ENCODE results near the gene SYNJ1. TPM values are rescaled to one million over a fixed set of nuclear protein-coding genes. Genes with fewer than 3 reads are reported as not detected.

Gene SYNJ1
- polyA plus RNA-seq, 3 donors, result 4.0 to 16.5 (median 8.1) TPM

GRCh38 chr21:32764186-32764585 lies 36.4 kb upstream of the SYNJ1 start:
- H3K4me3 ChIP-seq (replicated peaks in 1 of 3; ENCODE audit: low read depth in 2 of 3, low read length in 3 of 3), result no peak overlapping the region
- H3K36me3 ChIP-seq (replicated peaks in 1 of 2; ENCODE audit: control insufficient read depth in 1 of 2, insufficient read depth in 2 of 2, low read length in 2 of 2), result peaks cover 64 to 88% of the 10 kb centered on the region in 2 donors
- Mint-ChIP-seq H3K36me3 (peaks cover 70 to 88% of the 10 kb centered on the region in 2 donors), H3K4me3 (no peak overlapping the region), H3K9me3 (no peaks in the 10 kb centered on the region), H3K27me3 (ENCODE audit: low read depth in 3 of 3) (peaks cover 0 to 3% (median 0%) of the 10 kb centered on the region in 3 donors), H3K4me1 (peaks cover 27% of the 10 kb centered on the region), H3K27ac (no peak overlapping the region)
- WGBS (ENCODE audit: insufficient coverage), result no CpG with 5 or more reads among the region's 1 CpG
- TF ChIP-seq CTCF (IDR thresholded peaks at IDR 0.05), result no peak
- no peak for DNase-seq
- H2AFZ ChIP-seq (ENCODE audit: insufficient read depth, low read depth, low read length, poor library complexity, severe bottlenecking), result no peak overlapping the region
- H3K27me3 ChIP-seq (ENCODE audit: control insufficient read depth in 2 of 2, insufficient read depth in 2 of 2, low read length in 2 of 2), result no peaks in the 10 kb centered on the region
- H3K9ac ChIP-seq (ENCODE audit: insufficient read depth, low read length, poor library complexity, severe bottlenecking), result no peak overlapping the region
- H3K79me2 ChIP-seq (ENCODE audit: insufficient read depth, low read length), result peaks cover 72% of the 10 kb centered on the region
- peaks cover 57% of the 10 kb centered on the region for H4K20me1 ChIP-seq (ENCODE audit: insufficient read depth, low read length)
- H3K4me1 ChIP-seq (ENCODE audit: control insufficient read depth in 1 of 2, insufficient read depth in 2 of 2, low read length in 2 of 2), result peaks cover 0 to 4% of the 10 kb centered on the region in 2 donors
- no peak overlapping the region for H3K4me2 ChIP-seq (replicated peaks; ENCODE audit: extremely low read depth, low read length, poor library complexity, severe bottlenecking)
- no peak overlapping the region for H3K27ac ChIP-seq (ENCODE audit: low read depth in 1 of 2, low read length in 2 of 2)
- no peaks in the 10 kb centered on the region for H3K9me3 ChIP-seq (replicated peaks in 1 of 2; ENCODE audit: control insufficient read depth in 1 of 2, insufficient read depth in 1 of 2, low read length in 2 of 2)
- intact Hi-C loops (cut with micrococcal nuclease), result no loop called here

DNA sequence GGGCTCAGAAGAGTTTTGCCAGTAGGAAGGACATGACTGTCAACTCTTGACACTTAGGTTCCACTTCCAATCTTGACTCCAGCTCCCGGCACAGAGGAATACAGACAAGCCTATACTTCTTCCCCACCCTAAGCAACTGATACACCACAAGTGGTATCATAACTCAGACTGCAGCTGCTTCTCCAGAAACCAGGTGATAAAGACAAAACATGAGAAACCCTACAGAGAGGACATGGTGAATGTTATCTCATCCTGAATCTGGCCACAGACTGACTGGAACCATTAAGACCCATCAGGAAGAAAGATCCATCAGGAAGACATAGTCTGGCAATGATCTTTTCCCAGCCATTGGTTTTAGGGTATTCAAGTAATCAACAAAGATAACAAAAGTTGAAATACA lies 30.0 kb upstream of the SYNJ1 start:
- no peak overlapping the region for H3K4me3 ChIP-seq (replicated peaks in 1 of 3; ENCODE audit: low read depth in 2 of 3, low read length in 3 of 3)
- Mint-ChIP-seq H3K4me3 (no peak overlapping the region), H3K27me3 (ENCODE audit: low read depth in 3 of 3) (peaks cover 0 to 5% (median 0%) of the 10 kb centered on the region in 3 donors), H3K27ac (peak overlapping the region in 1 of 7 donors; percentile 3), H3K36me3 (peaks cover 80 to 94% of the 10 kb centered on the region in 2 donors), H3K4me1 (no peaks in the 10 kb centered on the region), H3K9me3 (no peaks in the 10 kb centered on the region)
- H3K4me1 ChIP-seq (ENCODE audit: control insufficient read depth in 1 of 2, insufficient read depth in 2 of 2, low read length in 2 of 2), result no peaks in the 10 kb centered on the region
- peaks cover 5% of the 10 kb centered on the region for H4K20me1 ChIP-seq (ENCODE audit: insufficient read depth, low read length)
- H3K9ac ChIP-seq (ENCODE audit: insufficient read depth, low read length, poor library complexity, severe bottlenecking), result no peak overlapping the region
- peaks cover 24% of the 10 kb centered on the region for H3K79me2 ChIP-seq (ENCODE audit: insufficient read depth, low read length)
- no peaks in the 10 kb centered on the region for H3K27me3 ChIP-seq (ENCODE audit: control insufficient read depth in 2 of 2, insufficient read depth in 2 of 2, low read length in 2 of 2)
- intact Hi-C loops (cut with micrococcal nuclease), result no loop called here
- H3K36me3 ChIP-seq (replicated peaks in 1 of 2; ENCODE audit: control insufficient read depth in 1 of 2, insufficient read depth in 2 of 2, low read length in 2 of 2), result peaks cover 89 to 96% of the 10 kb centered on the region in 2 donors
- TF ChIP-seq CTCF (IDR thresholded peaks at IDR 0.05), result no peak
- no peak for DNase-seq
- H3K9me3 ChIP-seq (replicated peaks in 1 of 2; ENCODE audit: control insufficient read depth in 1 of 2, insufficient read depth in 1 of 2, low read length in 2 of 2), result no peaks in the 10 kb centered on the region
- H3K4me2 ChIP-seq (replicated peaks; ENCODE audit: extremely low read depth, low read length, poor library complexity, severe bottlenecking), result no peak overlapping the region
- no peak overlapping the region for H3K27ac ChIP-seq (ENCODE audit: low read depth in 1 of 2, low read length in 2 of 2)
- WGBS (ENCODE audit: insufficient coverage), result no CpG with 5 or more reads among the region's 1 CpG
- no peak overlapping the region for H2AFZ ChIP-seq (ENCODE audit: insufficient read depth, low read depth, low read length, poor library complexity, severe bottlenecking)
